ENCODE measurements around the gene GAL3ST2. TPM values are rescaled to one million over a fixed set of nuclear protein-coding genes. Genes with fewer than 3 reads are reported as not detected.

Gene GAL3ST2
- total and polyA plus RNA-seq, 2 of the 8 experiments (the other 6 are each of a cell fraction or from before 2014, with no cell fraction given) = not detected

- TF ChIP-seq TAF1 (IDR thresholded peaks at IDR 0.05; ENCODE audit: low read depth, low read length) (no peak), SIX5 (IDR thresholded peaks at IDR 0.05; ENCODE audit: low read depth, low read length) (no peak), EGR1 (IDR thresholded peaks at IDR 0.05; ENCODE audit: borderline replicate concordance, low read depth, low read length) (no peak), EP300 (IDR thresholded peaks at IDR 0.05; ENCODE audit: borderline replicate concordance in 1 of 2, low read depth in 2 of 2, low read length in 2 of 2) (no peak), SAP30 (IDR thresholded peaks at IDR 0.05; ENCODE audit: insufficient read depth, insufficient replicate concordance, low read length) (no peak), SP2 (IDR thresholded peaks at IDR 0.05; ENCODE audit: low read length) (no peak)
Observed at GRCh38 chr2:241809383-241810306, 33.0 kb downstream of the GAL3ST2 start (continued).

All from H1 (cell line).